NCI-H2107 treated with DMSO at 0.1 percent for 48 hours (cell line): ENCODE data around the gene HOXB9.

ENCODE experiments used
- DNase-seq: peaks from one replicate; lab custom pipeline; 2025; ENCODE audit not compliant: unreplicated experiment; lab: John Stamatoyannopoulos, UW

HOXB9 gene

DNA sequence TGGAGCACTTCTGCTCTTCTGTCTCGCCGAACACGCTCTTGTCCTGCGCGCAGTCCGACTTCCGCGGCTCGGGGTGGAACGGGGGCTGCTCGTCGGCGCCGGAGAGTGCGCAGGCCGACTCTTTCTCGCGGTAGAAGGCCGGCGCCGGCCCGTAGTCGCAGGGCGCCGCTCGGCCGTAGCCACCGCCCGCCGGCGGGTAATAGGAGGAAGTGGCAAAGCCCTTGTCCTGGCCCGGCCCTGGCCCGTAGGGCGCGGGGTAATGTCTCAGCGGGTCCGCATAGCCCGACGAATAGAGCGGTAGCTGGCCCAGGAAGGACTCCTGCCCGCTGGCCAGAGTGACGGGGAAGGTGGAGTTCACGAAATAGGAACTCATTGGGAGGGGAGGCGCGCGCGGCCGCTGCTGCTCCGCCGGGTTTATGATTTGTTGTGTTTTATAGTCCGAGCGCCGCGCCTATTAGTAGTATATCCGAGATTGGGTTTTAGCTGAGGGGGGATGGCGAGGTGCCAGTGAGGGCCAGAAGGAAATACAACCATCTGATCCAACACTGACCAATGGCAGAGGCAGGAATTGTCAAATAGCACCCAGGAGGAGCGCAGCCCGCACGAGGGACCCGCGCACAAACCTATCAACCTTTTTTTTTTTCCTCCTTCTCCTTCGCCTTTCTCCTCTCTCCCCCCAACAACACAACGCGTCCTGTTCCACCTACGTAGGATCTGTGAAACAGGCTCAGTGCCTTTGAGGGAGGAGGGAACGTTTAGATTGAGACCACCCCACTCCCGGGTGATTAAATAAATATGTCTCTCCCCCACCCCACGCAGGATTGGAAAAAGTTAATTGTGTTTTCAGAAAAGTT lies 28.2 kb downstream of the HOXB9 start:
- DNase-seq, result no peak

DNA sequence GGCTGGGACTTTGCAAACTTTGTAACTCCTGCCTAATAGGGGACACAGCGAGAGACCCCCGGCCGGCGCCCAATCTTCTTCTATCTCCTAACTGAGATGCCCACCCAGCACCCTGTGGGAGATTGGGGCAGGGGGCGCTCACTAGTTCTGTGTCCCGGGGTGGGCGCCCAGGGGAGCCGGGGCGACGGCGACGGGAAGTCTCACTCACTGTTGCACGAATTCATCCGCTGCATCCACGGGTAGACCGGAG lies 28.7 kb downstream of the HOXB9 start:
- no peak for DNase-seq

DNA sequence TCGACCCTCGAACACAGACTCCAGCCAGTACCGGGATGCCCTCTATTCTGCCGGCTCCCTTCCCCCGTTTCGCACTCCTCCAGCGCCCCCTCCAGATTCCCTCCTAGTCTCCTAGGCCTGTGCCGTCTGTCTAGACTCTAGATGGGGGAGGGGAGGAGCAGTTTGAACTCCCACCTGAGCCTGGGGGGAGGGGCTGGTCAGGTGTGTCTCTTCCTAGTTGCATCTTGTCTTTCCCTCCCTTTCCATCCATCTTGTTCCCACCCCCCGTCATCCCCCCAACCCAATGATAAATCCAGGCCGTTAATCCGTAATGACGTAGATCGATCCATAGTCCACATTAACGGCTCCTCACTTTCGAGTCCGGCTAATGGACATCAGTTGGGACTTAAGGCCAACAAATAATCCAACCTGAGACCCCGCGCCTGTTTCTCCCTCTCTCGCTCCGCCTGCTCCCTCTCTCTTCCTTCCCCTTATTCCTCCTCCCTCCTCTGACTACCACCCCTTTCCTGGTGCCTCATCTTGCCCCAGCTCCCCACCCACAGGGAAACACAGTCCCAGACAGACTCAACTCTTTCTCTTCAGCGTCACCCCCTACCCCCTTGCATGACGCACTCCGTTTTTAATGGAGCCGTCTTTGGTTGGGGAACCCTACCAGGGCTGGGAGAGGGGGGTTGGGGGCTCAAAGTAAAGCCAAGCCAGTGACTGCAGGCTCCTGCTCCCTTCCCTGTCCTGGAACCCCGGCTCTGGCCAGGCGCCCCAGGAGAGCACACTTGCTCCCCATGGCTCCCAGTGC lies 29.2 kb downstream of the HOXB9 start:
- DNase-seq, result no peak

DNA sequence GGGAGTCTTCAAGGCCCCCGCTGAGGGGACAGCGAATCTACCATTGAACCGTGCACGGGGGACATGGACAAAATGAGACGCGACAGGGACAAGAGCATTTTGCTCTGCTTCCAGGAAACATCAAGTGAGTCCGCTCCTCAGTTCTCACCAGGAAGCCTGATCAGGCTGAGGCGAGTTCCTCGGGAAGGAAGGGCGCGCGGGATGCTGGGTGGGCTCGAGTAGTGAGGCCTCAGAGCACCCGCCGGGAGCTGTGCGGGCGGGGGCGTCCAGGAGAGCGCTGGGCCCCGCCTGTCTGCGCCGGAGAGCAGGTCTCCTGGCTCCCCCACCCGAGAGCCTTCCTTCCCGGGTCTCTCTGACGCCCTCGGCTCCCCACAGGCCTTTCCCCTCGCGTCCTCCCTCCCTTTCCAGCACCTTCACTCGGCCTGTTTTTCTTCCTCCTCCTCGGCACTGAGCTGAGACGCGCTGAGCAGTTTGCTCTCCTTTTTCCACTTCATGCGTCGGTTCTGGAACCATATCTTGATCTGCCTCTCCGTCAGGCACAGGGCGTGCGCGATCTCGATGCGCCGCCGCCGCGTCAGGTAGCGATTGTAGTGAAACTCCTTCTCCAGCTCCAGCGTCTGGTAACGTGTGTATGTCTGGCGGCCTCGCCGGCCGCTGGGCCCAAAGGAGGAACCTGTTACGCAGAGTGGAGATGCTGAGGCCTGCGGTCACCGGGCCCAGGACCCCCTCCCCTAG lies 30.0 kb downstream of the HOXB9 start:
- DNase-seq, result no peak

DNA sequence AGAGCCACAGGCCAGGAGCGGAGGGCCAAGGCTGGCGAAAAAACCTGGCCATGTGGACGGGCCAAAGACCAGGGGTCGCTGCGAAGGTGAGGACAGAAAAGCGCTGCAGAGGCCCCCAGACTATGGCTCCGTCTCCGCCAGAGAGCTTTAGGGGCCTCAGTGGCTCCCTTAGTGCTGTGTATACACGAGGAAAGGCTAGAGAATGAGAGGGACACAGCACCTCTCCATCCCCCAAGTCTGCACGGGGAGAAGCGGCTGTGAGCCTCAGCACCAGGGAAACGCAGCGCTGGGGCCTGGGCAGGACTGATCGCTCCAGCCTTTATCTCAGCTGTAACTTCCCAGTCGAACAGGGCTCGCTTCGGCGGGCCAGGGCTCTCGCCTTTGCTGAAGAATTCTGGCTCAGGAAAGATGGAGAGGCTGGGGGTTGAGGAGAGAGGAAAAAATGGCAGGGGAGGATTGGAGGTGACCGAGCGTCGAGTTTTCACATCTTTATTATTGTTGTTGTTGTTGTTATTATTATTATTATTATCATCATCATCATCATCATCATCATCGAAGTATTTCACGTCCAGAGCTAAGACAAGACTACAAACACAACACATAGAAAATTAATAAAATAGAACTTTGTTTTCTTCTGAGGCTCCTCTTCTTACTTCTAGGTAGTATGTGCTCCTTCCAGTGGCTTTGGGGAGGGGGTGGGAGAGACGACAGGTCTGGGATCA lies 30.7 kb downstream of the HOXB9 start:
- DNase-seq, result no peak

DNA sequence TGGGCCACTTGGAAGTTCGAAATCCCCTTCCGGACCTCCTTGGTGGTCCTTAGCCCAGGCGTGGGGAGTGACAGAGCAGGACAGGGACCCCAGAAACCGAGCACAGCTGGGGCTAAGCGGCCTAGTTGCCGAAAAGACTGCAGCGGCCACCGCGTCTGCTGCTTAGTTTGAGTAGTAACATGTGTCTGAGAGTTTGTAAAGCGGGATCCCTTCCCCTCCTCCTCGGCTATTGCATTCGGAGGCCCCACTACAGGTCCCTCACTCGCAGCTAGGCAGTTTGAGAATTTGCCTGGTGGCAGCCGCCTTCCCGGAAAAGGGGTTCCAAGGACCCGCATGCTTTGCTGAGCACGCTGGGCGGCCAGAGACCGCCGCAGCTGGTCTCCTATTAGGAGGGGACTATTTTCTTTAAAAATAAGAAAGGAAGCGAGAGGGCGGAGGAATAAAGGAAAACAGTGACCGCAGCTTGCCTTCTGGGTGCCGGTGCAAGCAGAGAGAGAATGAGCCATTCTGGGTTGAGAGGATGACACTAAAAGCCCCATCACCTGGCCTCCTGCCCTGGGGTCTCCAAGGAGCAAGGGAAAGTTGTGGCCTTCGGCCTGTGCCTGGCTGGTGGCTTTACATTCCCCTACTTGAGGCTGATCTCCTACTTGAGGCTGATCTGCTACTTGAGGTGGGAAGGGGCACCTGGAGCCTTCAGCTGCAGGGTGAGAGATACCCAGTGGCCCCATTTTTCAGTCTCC lies 31.4 kb downstream of the HOXB9 start:
- no peak for DNase-seq

DNA sequence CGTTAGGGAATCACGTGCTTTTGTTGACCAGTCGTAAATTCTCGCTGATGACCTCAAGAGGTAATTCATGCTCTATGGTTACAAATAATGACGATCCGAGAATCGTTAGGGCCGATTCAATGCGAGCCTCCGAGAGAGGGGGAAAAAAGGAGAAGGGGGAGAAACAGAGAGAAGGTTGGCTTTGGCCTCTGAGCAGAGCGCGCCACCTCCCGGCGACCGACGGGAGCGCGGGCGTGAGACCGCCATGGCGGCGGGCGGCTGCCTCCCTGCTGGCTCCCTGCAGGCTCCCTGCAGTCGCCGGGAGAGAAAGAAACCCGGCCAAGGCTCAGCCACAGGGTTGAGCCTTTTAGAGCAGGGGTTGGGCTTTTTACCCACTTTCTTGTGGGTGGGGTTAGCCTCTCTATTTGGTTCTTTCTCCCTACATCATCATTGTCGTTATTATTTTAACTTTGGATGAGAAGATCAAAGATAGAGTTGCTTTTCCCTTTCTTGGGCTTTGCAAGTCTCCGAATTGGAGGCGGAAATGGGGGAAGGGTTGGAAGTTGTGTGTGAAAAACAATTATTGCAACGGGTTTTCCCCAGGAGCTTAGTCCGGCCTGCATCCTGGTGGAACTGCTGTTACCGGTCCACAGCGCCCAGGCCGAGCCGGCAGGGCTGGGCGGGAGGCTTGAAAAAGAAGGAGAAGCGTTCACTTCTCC lies 32.2 kb downstream of the HOXB9 start:
- peak; percentile 93 for DNase-seq

DNA sequence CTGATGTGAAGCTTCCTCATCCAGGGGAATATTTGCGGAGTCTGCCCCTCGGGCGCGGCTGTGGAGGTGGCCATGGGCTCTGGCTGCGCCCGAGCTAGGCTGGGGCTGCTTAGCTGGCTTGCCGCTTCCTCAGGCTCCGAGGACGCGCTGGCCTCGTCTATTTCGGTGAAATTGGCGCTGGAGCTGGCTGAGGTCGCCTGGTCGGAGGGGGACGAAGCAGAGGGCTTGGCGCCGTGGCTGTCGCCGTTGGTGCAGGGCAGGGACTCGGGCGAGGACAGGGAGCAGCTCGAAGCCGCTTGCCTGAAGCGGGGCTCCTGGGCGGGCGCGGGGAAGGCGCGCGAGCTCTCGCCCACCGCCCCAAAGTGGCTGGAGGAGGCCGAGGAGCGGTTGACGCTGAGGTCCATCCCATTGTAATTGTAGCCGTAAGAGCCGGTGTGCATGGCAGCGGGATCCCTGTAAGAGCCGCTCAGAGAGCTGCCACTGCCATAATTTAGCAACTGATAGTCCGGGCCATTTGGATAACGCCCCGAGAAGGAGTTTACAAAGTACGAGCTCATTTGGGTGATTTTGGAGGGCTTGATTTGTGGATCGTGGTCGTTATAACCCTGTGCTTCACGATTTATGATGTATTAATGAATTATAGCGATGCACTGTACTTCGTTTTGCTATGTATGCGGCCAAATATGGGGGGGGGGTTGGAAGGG lies 32.9 kb downstream of the HOXB9 start, which contains the start of gene HOXB5:
Gene HOXB5 (minus strand): TSS at position 654 of the 704 bp plus-strand sequence. CDS start 97 bp downstream, at position 557.
- no peak for DNase-seq

DNA sequence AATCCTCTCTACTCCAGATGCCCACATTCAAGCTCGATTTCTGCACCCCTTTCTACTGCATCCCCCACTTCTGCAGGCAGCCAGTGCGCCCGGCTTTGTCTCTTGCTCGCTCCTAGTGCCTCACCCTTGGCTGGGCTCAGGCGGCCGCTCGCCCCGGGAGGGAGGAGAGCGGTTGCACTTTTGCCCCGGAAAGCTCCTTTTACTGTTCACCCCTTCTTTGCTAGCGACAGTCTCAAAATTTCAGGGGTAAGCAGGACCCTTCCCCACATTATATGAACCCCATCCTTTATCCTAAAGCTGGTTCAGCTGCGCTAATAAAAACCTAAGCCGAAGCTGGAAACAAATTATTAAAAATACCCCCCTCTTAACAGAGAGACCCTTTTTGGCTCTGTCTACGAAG lies 33.6 kb downstream of the HOXB9 start:
- no peak for DNase-seq

DNA sequence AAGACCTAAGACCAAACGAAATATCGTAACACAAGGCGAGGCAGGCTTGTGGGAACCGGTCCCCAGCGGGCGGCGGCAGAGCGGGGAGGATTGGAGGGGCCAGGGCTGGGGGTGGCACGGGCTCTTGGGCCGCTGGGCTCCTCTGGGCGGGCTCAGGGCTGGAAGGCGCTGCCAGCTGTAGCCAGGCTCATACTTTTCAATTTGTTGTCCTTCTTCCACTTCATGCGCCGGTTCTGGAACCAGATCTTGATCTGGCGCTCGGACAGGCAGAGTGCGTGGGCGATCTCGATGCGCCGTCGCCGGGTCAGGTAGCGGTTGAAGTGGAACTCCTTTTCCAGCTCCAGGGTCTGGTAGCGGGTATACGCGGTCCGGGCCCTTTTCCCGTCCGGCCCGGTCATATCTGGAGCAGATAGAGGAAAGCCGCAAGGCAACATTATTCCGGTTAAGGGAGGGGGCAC lies 34.1 kb downstream of the HOXB9 start:
- DNase-seq, result no peak

DNA sequence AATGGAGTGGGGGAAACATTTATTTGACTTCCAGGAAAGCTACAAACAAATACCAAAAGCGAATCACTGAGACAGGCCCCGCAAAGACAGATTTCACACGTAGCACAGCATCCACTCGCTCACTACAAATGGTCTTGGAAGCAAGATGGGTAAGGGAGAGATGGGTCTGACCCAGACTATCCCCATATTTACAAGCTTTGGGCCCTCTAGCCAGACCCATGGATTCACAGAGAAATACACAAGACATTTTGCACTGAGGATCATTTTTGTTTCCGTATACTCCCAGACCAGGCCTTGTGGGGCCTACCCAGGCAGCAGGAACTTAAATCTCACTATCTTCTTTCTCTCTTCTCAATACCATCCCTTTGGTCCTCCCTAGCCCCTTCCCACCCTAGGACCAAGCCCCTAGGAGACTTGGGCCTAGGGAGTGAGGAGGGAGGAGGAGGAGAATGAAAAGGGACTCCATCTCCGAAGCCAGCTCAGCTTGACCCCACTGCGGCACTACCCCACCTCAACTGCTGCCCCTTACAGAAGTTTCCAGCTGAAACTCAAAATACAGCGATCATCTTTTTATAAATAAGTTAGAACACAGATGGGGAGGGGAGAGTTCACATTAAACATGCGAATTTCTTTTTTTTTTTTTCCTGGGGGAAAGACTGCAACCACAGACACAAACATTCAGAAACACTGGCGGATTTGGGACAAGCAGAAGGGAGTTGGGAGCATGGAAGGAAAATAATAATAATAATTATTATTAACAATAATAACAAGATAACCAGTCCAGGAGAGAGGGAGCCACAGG lies 34.7 kb downstream of the HOXB9 start:
- no peak for DNase-seq

DNA sequence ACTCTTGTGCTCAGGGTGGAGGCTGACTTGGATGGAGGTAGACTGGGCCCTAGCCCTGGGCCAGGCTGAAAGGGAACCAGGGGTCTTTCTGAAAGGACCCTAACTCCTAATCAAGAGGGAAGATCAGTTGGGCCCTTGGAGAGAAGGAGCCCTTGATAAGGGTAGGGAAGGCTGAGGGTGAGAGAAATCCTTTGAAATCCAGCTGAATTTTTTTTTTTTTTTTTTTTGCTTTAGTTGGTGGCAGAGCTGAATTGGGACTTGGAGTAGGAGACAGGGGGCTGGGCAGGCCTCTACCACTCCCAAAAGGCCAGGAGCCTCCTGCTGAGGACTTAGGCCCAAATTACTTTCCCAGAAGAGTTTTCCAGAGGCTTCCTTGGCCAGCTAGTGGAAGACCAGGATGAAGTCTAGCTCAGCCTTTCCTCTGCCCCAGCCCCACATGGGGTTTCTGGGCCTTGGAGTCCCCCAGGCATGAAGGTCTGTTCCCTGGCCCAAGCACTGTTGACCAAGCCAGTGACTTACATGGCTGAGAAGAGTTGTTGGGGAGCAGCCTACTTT lies 35.5 kb downstream of the HOXB9 start:
- no peak for DNase-seq

DNA sequence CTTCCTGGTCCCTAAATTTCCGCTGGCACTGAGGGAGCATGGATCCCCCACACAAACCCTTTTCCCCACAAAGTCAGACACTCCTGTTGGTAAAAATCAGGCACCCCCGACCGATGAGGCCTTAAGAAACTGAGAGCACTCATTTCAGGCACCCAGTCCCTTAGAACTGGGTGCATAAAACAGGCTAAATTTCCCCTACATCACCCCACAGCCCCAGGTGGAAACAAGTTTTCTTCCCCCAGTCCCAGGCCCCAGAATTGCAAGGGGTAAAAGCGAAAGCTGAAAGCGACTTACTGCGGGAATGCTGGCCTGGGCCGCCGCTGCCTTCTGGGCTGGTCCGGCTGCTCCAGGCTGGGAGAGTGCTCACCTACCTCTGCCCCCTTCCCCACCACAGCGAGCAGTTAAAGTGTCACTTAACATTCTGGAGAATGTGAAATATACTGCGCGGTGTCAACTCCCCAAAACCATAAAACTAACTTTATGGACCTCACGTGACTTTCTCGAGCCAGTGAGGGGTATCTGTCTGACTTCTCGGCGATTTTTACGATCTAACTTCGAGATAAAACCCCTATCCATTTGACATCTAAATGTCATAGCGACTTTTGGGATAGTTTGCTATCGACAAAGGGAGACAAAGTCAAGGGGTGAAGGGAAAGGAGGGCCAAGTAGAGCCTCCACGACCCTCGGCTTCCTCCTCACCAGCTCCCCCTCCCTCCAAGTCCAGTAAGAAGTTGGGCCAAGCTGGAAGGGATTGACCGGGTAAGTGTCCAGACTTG lies 36.1 kb downstream of the HOXB9 start, which contains the start of gene HOXB3:
Gene HOXB3 (minus strand): TSS at position 411 of the 776 bp plus-strand sequence. CDS start 37,767 bp downstream, outside the sequence.
- DNase-seq, result no peak

DNA sequence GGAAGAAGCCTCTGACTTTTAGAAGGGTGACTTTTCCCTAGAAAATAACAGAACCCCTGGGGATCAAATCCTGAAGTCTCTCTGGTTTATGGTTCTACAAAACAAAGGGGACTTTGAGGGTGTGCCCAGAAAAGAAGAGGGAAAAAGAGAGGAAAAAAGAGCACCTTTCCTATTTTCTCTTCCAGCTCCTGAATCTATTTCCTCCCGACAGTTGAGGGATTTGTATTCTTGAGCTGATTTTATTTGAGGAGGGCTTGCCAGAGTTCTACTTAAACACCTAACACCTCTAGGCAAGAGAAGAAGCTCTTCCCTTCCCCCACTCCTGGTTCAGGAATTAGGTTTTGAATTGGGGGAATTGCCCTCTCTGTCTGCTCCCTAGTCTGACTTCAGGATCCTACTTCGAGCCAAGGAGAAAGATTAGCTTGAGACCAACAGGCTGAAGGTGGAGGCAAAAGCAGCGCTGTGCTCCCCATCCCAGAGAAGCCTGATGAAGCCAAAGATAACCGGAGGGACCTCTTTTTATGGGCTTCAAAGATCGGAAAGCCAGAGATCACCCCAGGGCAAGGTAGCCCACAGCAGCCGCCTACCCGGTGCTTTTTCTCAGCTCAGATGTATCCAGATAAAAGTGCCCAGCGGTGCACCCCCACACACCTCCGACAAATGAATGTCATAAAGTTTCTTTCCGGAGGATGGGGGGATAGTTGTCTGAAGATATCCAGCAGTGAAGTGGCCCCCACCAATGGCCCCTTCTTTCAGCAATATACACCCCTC lies 36.9 kb downstream of the HOXB9 start:
- DNase-seq, result peak; percentile 73

DNA sequence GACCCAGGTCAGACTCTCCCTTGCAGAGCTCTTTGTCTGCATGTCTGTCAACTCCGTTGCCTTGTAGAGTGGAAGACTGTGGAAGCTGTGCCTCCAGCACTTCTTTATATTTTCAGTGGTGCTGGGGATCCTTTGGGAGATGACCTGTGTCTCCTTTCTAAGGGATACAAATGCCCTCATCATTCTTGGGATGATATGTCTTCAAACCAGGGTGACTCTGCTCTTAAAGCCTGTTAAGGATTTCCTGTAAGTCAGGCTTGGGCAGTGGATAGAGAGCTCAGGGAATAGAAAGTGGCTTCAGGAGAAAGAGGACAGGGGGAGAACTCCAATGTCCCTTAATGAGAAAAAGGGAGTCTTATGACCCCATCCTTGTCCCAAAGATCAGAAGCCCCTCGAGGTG lies 37.6 kb downstream of the HOXB9 start:
- DNase-seq, result peak; percentile 61

DNA sequence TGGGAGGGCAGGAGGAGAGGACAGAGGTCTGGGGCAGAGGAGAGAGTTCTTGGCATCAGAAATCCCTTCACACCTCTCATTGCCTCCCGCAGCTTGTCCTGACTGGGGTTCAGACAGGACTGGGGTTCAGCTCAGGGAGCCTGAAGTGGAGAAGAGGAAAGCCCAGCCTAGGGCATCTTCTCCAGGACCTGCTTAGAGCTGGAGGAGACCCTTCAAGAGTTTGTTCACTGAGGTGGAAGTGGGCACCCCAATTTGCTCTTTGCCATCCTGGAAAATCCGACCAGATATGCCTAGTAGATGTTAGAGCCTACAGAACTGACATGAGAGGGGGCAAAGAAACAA lies 38.1 kb downstream of the HOXB9 start:
- no peak for DNase-seq
